ENCODE results near the gene SLC19A1.
"Not testable (repeated sequence)": the region's sequence is repeated elsewhere in the genome, so short reads cannot be mapped to it uniquely, and the experiment has no call there.

GRCh38 chr21:45501081-45502005 lies 40.9 kb downstream of the SLC19A1 start:
- TF ChIP-seq, protein P1, sequence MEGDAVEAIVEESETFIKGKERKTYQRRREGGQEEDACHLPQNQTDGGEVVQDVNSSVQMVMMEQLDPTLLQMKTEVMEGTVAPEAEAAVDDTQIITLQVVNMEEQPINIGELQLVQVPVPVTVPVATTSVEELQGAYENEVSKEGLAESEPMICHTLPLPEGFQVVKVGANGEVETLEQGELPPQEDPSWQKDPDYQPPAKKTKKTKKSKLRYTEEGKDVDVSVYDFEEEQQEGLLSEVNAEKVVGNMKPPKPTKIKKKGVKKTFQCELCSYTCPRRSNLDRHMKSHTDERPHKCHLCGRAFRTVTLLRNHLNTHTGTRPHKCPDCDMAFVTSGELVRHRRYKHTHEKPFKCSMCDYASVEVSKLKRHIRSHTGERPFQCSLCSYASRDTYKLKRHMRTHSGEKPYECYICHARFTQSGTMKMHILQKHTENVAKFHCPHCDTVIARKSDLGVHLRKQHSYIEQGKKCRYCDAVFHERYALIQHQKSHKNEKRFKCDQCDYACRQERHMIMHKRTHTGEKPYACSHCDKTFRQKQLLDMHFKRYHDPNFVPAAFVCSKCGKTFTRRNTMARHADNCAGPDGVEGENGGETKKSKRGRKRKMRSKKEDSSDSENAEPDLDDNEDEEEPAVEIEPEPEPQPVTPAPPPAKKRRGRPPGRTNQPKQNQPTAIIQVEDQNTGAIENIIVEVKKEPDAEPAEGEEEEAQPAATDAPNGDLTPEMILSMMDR (IDR thresholded peaks at IDR 0.05), result not testable (repeated sequence)
- not testable (repeated sequence) for TF ChIP-seq POLR2A (IDR thresholded peaks at IDR 0.05)
